DMS 273 (cell line): ENCODE measurements around the gene CNTRL.

Source experiments
- DNase-seq: peaks from one replicate; lab custom pipeline; 2025; ENCODE audit not compliant: unreplicated experiment; lab: John Stamatoyannopoulos, UW

The CNTRL gene

GRCh38 chr9:121199921-121200320 lies 125.2 kb downstream of the CNTRL start:
- DNase-seq: no peak

GRCh38 chr9:121200356-121200755 lies 125.6 kb downstream of the CNTRL start:
- peak; percentile 22 for DNase-seq

- DNase-seq: peak; percentile 69
Observed at GRCh38 chr9:121201045-121201737, 126.4 kb downstream of the CNTRL start.

GRCh38 chr9:121201738-121202533 lies 127.2 kb downstream of the CNTRL start, which contains the start of gene RAB14:
Gene RAB14 (minus strand): TSS chr9:121201869. CDS start chr9:121193412, 8,457 bp downstream.
- peak; percentile 99 for DNase-seq

GRCh38 chr9:121204121-121204520 lies 129.4 kb downstream of the CNTRL start:
- DNase-seq: no peak

- DNase-seq: no peak
Observed at GRCh38 chr9:121204611-121205010, 129.9 kb downstream of the CNTRL start.

- DNase-seq: no peak
Observed at GRCh38 chr9:121206516-121207370, 132.0 kb downstream of the CNTRL start.

- no peak for DNase-seq
Observed at GRCh38 chr9:121207371-121207940, 132.7 kb downstream of the CNTRL start.

- no peak for DNase-seq
Observed at GRCh38 chr9:121210536-121210935, 135.8 kb downstream of the CNTRL start.

- DNase-seq: peak; percentile 91
Observed at GRCh38 chr9:121213136-121213806, 138.5 kb downstream of the CNTRL start.

GRCh38 chr9:121214005-121214404 lies 139.2 kb downstream of the CNTRL start:
- no peak for DNase-seq

- no peak for DNase-seq
Observed at GRCh38 chr9:121216271-121216805, 141.6 kb downstream of the CNTRL start.

- DNase-seq: no peak
Observed at GRCh38 chr9:121217609-121218292, 143.0 kb downstream of the CNTRL start.

- no peak for DNase-seq
Observed at GRCh38 chr9:121218357-121219027, 143.7 kb downstream of the CNTRL start.

- no peak for DNase-seq
Observed at GRCh38 chr9:121219530-121219929, 144.8 kb downstream of the CNTRL start.

- no peak for DNase-seq
Observed at GRCh38 chr9:121220996-121221663, 146.4 kb downstream of the CNTRL start.

GRCh38 chr9:121221664-121222055 lies 146.9 kb downstream of the CNTRL start:
- no peak for DNase-seq

GRCh38 chr9:121222524-121223171 lies 147.9 kb downstream of the CNTRL start:
- DNase-seq: peak; percentile 80
